Testis (tissue), 3 donors: ENCODE measurements around the gene ANO1. TPM values are rescaled to one million over a fixed set of nuclear protein-coding genes. Genes with fewer than 3 reads are reported as not detected.
A peak's percentile ranks its signal among the peaks of the same experiment; 100 is the strongest.

Source experiments
- DNase-seq: peaks from one replicate; pipeline ENCODE4 v3.0.0-alpha.2; 2019
- H3K27ac ChIP-seq, 2 donors: fragments of 200-600 bp; sonication (generic); one replicate each; pipeline ENCODE4 v1.5.1; 2019
- H3K27me3 ChIP-seq: fragments of 200-600 bp; sonication (generic); one replicate; pipeline ENCODE4 v1.5.1; 2019
- H3K36me3 ChIP-seq: fragments of 200-600 bp; sonication (generic); one replicate; pipeline ENCODE4 v1.5.1; 2017; ENCODE audit warnings: low read depth; ENCODE audit errors: missing control alignments
- H3K4me1 ChIP-seq: fragments of 200-600 bp; sonication (generic); one replicate; pipeline ENCODE4 v1.5.1; 2019
- H3K4me3 ChIP-seq, 2 donors: fragments of 200-600 bp; sonication (generic); one replicate each; pipeline ENCODE4 v1.5.1; 2017 to 2019
- H3K9me3 ChIP-seq: fragments of 200-600 bp; sonication (generic); one replicate; pipeline ENCODE4 v1.5.1; 2017
- POLR2A ChIP-seq: fragments of 450-650 bp; IDR thresholded peaks from one replicate; pipeline ENCODE4 v1.6.1; 2017; ENCODE audit warnings: antibody characterized with exemption, mild to moderate bottlenecking, moderate library complexity
- whole genome bisulfite sequencing, 2 donors: methylation state at CpG; one replicate each; pipeline ENCODE4 v1.1.5; 2018; 5-methylcytosine and 5-hydroxymethylcytosine counted together
- intact Hi-C: fragments of 100-400 bp; cut with DNase I; formaldehyde crosslinking; loops from one replicate; pipeline ENCODE4 v1.15.1; 2023; ENCODE audit warnings: low total_unique reads
- polyA plus RNA-seq: library from polyadenylated mRNA; stranded (reverse); fragments of 350-450 nt; fragmentation: Illumina TruSeq; extraction: RNeasy Lipid Tissue Mini Kit (QIAGEN cat#74804); gene quantifications from one replicate; pipeline ENCODE4 v1.2.3, GENCODE V29; 2014; ENCODE audit warnings: low read depth, low replicate concordance; ENCODE audit not compliant: insufficient read depth
- total RNA-seq, 2 donors: library from RNA; depleted of rRNA; stranded (reverse); fragments of >200 nt; gene quantifications; one replicate each; pipeline ENCODE4 v1.2.3, GENCODE V29; 2016
- TF ChIP-seq, protein P1 (sequence below), 3 experiments: fragments of 450-650 bp in 2 of 3; fragments of 200-600 bp in 1 of 3; sonication (generic) in 1 of 3; IDR thresholded peaks; one replicate each; pipeline ENCODE4 v1.5.1; 2016 to 2019; ENCODE audit warnings: antibody characterized with exemption in 3 of 3, mild to moderate bottlenecking in 2 of 3, moderate library complexity in 1 of 3

The ANO1 gene
- total and polyA plus RNA-seq, 3 donors from 2014 or later: 10.3 to 42.7 (median 25.4) TPM

GRCh38 chr11:70089631-70090030 lies 11.5 kb downstream of the ANO1 start:
- no peak for TF ChIP-seq POLR2A
- TF ChIP-seq, protein P1, sequence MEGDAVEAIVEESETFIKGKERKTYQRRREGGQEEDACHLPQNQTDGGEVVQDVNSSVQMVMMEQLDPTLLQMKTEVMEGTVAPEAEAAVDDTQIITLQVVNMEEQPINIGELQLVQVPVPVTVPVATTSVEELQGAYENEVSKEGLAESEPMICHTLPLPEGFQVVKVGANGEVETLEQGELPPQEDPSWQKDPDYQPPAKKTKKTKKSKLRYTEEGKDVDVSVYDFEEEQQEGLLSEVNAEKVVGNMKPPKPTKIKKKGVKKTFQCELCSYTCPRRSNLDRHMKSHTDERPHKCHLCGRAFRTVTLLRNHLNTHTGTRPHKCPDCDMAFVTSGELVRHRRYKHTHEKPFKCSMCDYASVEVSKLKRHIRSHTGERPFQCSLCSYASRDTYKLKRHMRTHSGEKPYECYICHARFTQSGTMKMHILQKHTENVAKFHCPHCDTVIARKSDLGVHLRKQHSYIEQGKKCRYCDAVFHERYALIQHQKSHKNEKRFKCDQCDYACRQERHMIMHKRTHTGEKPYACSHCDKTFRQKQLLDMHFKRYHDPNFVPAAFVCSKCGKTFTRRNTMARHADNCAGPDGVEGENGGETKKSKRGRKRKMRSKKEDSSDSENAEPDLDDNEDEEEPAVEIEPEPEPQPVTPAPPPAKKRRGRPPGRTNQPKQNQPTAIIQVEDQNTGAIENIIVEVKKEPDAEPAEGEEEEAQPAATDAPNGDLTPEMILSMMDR (IDR thresholded peaks at IDR 0.05): no peak
- WGBS, 2 donors: 64 to 68% methylated on average over 9 of the region's 9 CpGs

GRCh38 chr11:70090961-70091381 lies 12.9 kb downstream of the ANO1 start:
- no peaks in the 10 kb centered on the region for H3K27me3 ChIP-seq
- H3K4me3 ChIP-seq: no peak overlapping the region
- no peaks in the 10 kb centered on the region for H3K36me3 ChIP-seq
- TF ChIP-seq, protein P1 (IDR thresholded peaks at IDR 0.05): no peak
- no peak for TF ChIP-seq POLR2A
- 48 to 58% methylated on average over 8 to 9 of the region's 9 CpGs for WGBS, 2 donors
- intact Hi-C loops: no loop called here
- no peaks in the 10 kb centered on the region for H3K4me1 ChIP-seq
- H3K27ac ChIP-seq: no peak overlapping the region
- no peak for DNase-seq
- no peaks in the 10 kb centered on the region for H3K9me3 ChIP-seq

More at GRCh38 chr11:70089631-70090030, 11.5 kb downstream of the ANO1 start:
- intact Hi-C loops: no loop called here
- Histone ChIP-seq H3K36me3 (no peaks in the 10 kb centered on the region), H3K9me3 (no peaks in the 10 kb centered on the region), H3K27ac (no peak overlapping the region), H3K4me3 (no peak overlapping the region), H3K27me3 (no peaks in the 10 kb centered on the region), H3K4me1 (no peaks in the 10 kb centered on the region)
- DNase-seq: peak; percentile 29

DNA sequence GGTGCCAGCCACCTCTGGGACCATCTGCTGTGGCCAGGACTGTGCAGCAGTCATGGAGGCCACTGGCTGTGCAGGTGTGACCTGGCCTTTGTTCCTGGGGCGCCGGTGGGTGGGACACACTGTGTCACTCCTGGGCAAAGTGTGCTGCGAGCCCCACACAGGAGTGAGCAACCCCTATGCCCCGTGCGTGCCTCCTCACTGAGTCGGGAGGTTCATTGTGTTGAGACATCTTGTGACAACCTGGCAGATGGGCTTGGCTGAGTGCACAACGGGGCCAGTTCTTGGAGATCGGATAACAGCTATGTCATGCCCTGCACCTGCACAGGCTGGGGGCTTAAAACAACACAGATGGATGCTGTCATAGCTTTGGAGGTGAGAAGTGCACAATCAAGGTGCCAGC lies 13.5 kb downstream of the ANO1 start:
- 90 to 92% methylated on average over 8 of the region's 8 CpGs for WGBS, 2 donors
- Histone ChIP-seq H3K9me3 (no peaks in the 10 kb centered on the region), H3K4me1 (no peaks in the 10 kb centered on the region), H3K27me3 (no peaks in the 10 kb centered on the region), H3K4me3 (no peak overlapping the region), H3K27ac (no peak overlapping the region), H3K36me3 (no peaks in the 10 kb centered on the region)
- no peak for TF ChIP-seq POLR2A
- TF ChIP-seq, protein P1 (IDR thresholded peaks at IDR 0.05): no peak
- no peak for DNase-seq
- intact Hi-C loops: no loop called here

GRCh38 chr11:70092959-70093715 lies 15.0 kb downstream of the ANO1 start:
- TF ChIP-seq POLR2A: no peak
- TF ChIP-seq, protein P1 (IDR thresholded peaks at IDR 0.05): no peak
- H3K9me3 ChIP-seq: no peaks in the 10 kb centered on the region
- H3K4me3 ChIP-seq: no peak overlapping the region
- H3K4me1 ChIP-seq: no peaks in the 10 kb centered on the region
- H3K36me3 ChIP-seq: no peaks in the 10 kb centered on the region
- intact Hi-C loops: no loop called here
- 86 to 88% methylated on average over 4 to 8 of the region's 8 CpGs for WGBS, 2 donors
- no peak overlapping the region for H3K27ac ChIP-seq
- DNase-seq: no peak
- no peaks in the 10 kb centered on the region for H3K27me3 ChIP-seq
